Type B pancreatic cell (in vitro differentiated cells): ENCODE results near the gene CAMTA1. TPM values are rescaled to one million over a fixed set of nuclear protein-coding genes. Genes with fewer than 3 reads are reported as not detected.

Experiments used
- DNase-seq: peaks from one replicate; pipeline ENCODE4 v3.0.0; 2021; ENCODE audit warnings: mixed read lengths; ENCODE audit not compliant: unreplicated experiment; ENCODE audit errors: extremely low spot score
- H3K27ac Mint-ChIP-seq: 2 replicates; pipeline ENCODE4 v1.8.0; 2021; ENCODE audit warnings: mild to moderate bottlenecking, mixed read lengths
- H3K27me3 Mint-ChIP-seq: 2 replicates; pipeline ENCODE4 v1.8.0; 2021; ENCODE audit warnings: mixed read lengths
- H3K36me3 Mint-ChIP-seq: 2 replicates; pipeline ENCODE4 v1.8.0; 2021; ENCODE audit warnings: mixed read lengths
- H3K4me1 Mint-ChIP-seq: one replicate; pipeline ENCODE4 v1.8.0; 2021; ENCODE audit warnings: mixed read lengths; ENCODE audit not compliant: unreplicated experiment
- H3K4me3 Mint-ChIP-seq: 2 replicates; pipeline ENCODE4 v1.8.0; 2021; ENCODE audit warnings: mild to moderate bottlenecking, mixed read lengths
- H3K9me3 Mint-ChIP-seq: 2 replicates; pipeline ENCODE4 v1.8.0; 2021; ENCODE audit warnings: mixed read lengths
- total RNA-seq: library from RNA; stranded (reverse); gene quantifications from 2 replicates; pipeline ENCODE4 v1.2.1, GENCODE V29; 2021; ENCODE audit warnings: low replicate concordance
- TF ChIP-seq, protein P1 (sequence below): fragments of 200-600 bp; sonication (generic); conservative IDR thresholded peaks from 2 replicates; pipeline ENCODE4 v1.5.0; 2021; ENCODE audit warnings: antibody characterized with exemption, mild to moderate bottlenecking

CAMTA1 gene
- total RNA-seq, 1 donor from 2014 or later = 82.5 TPM

DNA sequence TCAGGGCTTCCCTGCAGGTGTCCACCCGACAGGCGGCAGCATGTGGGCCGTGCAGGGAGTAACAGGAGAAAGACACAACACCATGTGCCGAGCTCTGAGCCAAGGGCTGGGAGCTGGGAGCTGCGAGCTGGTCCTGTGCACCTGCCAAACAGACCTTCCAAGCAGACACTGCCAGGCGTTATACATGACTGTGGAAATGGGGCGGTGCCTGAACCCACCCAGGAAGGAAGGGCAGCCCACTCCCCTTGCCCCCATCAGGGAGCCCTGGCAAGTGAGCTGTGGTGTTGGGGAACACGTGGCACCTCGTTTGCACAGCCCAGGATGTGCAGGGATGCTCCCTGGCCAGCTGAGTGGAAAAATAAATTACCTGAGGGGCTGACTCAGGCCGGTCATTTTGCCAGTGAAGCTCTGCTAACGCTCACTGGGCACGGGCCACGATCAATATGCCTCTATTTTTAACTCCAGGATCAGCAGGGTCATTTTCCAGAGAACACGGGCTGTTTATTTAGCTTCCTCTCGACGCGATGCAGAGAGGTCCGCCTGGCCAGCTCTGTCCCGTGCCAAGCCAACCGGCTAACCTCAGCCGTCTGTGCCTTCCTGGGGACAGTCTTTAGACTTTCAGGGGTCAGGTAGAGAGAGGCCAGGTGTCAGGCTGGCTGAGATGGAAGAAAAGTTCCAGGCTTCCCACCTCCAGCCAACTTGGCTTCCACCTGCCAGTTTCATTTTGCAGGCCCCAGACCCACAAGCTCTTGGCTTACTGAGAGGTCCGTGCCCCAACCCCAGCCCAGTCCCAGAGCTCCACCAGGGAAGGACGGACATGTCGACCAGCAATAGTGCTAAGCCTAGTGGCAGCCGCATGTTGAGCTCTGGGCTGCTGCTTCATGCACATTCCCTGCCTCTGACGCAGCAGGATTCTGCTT, 789.1 kb downstream of the CAMTA1 start:
- DNase-seq = no peak
- Mint-ChIP-seq H3K4me1 (peaks cover 5% of the 10 kb centered on the region), H3K4me3 (no peak overlapping the region), H3K27ac (no peak overlapping the region), H3K9me3 (no peaks in the 10 kb centered on the region), H3K27me3 (no peaks in the 10 kb centered on the region), H3K36me3 (no peaks in the 10 kb centered on the region)
- TF ChIP-seq, protein P1, sequence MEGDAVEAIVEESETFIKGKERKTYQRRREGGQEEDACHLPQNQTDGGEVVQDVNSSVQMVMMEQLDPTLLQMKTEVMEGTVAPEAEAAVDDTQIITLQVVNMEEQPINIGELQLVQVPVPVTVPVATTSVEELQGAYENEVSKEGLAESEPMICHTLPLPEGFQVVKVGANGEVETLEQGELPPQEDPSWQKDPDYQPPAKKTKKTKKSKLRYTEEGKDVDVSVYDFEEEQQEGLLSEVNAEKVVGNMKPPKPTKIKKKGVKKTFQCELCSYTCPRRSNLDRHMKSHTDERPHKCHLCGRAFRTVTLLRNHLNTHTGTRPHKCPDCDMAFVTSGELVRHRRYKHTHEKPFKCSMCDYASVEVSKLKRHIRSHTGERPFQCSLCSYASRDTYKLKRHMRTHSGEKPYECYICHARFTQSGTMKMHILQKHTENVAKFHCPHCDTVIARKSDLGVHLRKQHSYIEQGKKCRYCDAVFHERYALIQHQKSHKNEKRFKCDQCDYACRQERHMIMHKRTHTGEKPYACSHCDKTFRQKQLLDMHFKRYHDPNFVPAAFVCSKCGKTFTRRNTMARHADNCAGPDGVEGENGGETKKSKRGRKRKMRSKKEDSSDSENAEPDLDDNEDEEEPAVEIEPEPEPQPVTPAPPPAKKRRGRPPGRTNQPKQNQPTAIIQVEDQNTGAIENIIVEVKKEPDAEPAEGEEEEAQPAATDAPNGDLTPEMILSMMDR = no peak

GRCh38 chr1:7575041-7575400, 789.8 kb downstream of the CAMTA1 start:
- Mint-ChIP-seq H3K27ac (peak overlapping the region; percentile 14), H3K36me3 (no peaks in the 10 kb centered on the region), H3K4me3 (no peak overlapping the region), H3K9me3 (no peaks in the 10 kb centered on the region), H3K27me3 (no peaks in the 10 kb centered on the region), H3K4me1 (peaks cover 5% of the 10 kb centered on the region)
- DNase-seq = no peak
- TF ChIP-seq, protein P1 = no peak

- TF ChIP-seq, protein P1 = peak; percentile 33
- no peaks in the 10 kb centered on the region for H3K36me3 Mint-ChIP-seq
- no peak overlapping the region for H3K4me3 Mint-ChIP-seq
- H3K4me1 Mint-ChIP-seq = peaks cover 5% of the 10 kb centered on the region
- no peak for DNase-seq
- H3K9me3 Mint-ChIP-seq = no peaks in the 10 kb centered on the region
- H3K27me3 Mint-ChIP-seq = no peaks in the 10 kb centered on the region
- H3K27ac Mint-ChIP-seq = no peak overlapping the region
Observed at GRCh38 chr1:7576946-7577657, 791.8 kb downstream of the CAMTA1 start.

GRCh38 chr1:7578206-7578605, 793.0 kb downstream of the CAMTA1 start:
- H3K4me1 Mint-ChIP-seq = peaks cover 5% of the 10 kb centered on the region
- TF ChIP-seq, protein P1 = no peak
- H3K36me3 Mint-ChIP-seq = no peaks in the 10 kb centered on the region
- H3K4me3 Mint-ChIP-seq = no peak overlapping the region
- H3K9me3 Mint-ChIP-seq = no peaks in the 10 kb centered on the region
- DNase-seq = no peak
- H3K27me3 Mint-ChIP-seq = no peaks in the 10 kb centered on the region
- H3K27ac Mint-ChIP-seq = no peak overlapping the region

DNA sequence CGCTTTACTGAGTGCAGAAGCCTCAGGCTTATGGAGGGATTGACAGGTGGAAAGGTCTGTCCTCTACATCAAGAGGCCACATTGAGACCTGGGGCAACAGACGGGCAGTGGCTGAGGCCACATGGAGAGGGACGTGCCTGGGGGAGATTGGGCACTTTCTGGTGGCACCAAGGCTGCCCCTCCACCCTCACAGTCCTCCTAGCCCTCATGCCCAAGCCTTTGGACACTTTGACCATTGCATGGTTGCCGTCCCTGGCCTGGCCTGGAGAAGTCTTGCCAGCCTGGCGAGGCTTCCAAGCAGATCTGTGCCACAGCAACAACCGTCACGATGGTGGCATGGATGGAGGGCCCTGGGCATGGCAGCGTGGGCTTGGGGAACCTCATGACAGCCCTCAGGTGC, 793.8 kb downstream of the CAMTA1 start:
- H3K27me3 Mint-ChIP-seq = no peaks in the 10 kb centered on the region
- DNase-seq = no peak
- no peaks in the 10 kb centered on the region for H3K36me3 Mint-ChIP-seq
- no peaks in the 10 kb centered on the region for H3K9me3 Mint-ChIP-seq
- no peak overlapping the region for H3K4me3 Mint-ChIP-seq
- H3K27ac Mint-ChIP-seq = no peak overlapping the region
- peaks cover 5% of the 10 kb centered on the region for H3K4me1 Mint-ChIP-seq
- TF ChIP-seq, protein P1 = no peak
